Testis (tissue), 2 donors: ENCODE measurements around the gene RAB17.

Source experiments
- POLR2A ChIP-seq: fragments of 450-650 bp; IDR thresholded peaks from one replicate; pipeline ENCODE4 v1.6.1; 2017; ENCODE audit warnings: antibody characterized with exemption, mild to moderate bottlenecking, moderate library complexity
- TF ChIP-seq, protein P1 (sequence below), 3 experiments: fragments of 450-650 bp in 2 of 3; fragments of 200-600 bp in 1 of 3; sonication (generic) in 1 of 3; IDR thresholded peaks; one replicate each; pipeline ENCODE4 v1.5.1; 2016 to 2019; ENCODE audit warnings: antibody characterized with exemption in 3 of 3, mild to moderate bottlenecking in 2 of 3, moderate library complexity in 1 of 3

DNA sequence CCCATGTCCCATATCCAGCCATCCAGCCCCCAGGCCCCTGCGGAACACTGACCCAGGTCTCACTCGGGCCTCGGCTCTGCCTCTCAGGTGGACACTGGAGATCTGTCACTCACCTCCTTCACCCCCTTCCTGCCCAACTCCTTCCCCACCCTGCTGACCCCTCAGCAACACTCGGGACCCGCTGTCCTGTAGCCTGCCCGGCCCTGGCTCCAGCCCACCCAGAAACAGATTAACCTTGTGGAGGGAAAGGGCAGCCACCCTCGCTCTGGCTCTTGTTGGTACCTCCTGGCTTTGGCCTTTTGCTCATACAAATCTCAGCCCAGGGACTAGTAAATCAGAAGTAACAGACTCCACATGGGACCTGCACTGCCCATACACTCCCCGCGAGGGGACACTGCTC lies 53.9 kb downstream of the RAB17 start:
- TF ChIP-seq, protein P1, sequence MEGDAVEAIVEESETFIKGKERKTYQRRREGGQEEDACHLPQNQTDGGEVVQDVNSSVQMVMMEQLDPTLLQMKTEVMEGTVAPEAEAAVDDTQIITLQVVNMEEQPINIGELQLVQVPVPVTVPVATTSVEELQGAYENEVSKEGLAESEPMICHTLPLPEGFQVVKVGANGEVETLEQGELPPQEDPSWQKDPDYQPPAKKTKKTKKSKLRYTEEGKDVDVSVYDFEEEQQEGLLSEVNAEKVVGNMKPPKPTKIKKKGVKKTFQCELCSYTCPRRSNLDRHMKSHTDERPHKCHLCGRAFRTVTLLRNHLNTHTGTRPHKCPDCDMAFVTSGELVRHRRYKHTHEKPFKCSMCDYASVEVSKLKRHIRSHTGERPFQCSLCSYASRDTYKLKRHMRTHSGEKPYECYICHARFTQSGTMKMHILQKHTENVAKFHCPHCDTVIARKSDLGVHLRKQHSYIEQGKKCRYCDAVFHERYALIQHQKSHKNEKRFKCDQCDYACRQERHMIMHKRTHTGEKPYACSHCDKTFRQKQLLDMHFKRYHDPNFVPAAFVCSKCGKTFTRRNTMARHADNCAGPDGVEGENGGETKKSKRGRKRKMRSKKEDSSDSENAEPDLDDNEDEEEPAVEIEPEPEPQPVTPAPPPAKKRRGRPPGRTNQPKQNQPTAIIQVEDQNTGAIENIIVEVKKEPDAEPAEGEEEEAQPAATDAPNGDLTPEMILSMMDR (IDR thresholded peaks at IDR 0.05): no peak
- TF ChIP-seq POLR2A: no peak
